Omental fat pad (tissue), 4 donors: ENCODE data around the gene PLK1. TPM values are rescaled to one million over a fixed set of nuclear protein-coding genes. Genes with fewer than 3 reads are reported as not detected.
"Not testable (repeated sequence)": the region's sequence is repeated elsewhere in the genome, so short reads cannot be mapped to it uniquely, and the experiment has no call there.

Experiments used
- ATAC-seq: fragments of 150-250 bp; one replicate; pipeline ENCODE4 v1.9.1; 2016; ENCODE audit warnings: mild to moderate bottlenecking, moderate library complexity; ENCODE audit not compliant: low FRiP score
- DNase-seq: peaks from one replicate; pipeline ENCODE4 v3.0.0-alpha.2; 2019; ENCODE audit warnings: low spot score
- total RNA-seq, 4 donors: library from RNA; depleted of rRNA; stranded (reverse); fragments of >200 nt; gene quantifications; one replicate each; pipeline ENCODE4 v1.1.0, GENCODE V29; 2016
- TF ChIP-seq, protein P1 (sequence below), 3 donors: fragments of 450-650 bp; IDR thresholded peaks; one replicate each; pipeline ENCODE4 v1.5.1; 2016 to 2017; ENCODE audit warnings: antibody characterized with exemption in 3 of 3, mild to moderate bottlenecking in 3 of 3, moderate library complexity in 2 of 3

PLK1 gene
- total RNA-seq, 4 donors from 2014 or later = 0.65 to 7.7 (median 1.4) TPM

DNA sequence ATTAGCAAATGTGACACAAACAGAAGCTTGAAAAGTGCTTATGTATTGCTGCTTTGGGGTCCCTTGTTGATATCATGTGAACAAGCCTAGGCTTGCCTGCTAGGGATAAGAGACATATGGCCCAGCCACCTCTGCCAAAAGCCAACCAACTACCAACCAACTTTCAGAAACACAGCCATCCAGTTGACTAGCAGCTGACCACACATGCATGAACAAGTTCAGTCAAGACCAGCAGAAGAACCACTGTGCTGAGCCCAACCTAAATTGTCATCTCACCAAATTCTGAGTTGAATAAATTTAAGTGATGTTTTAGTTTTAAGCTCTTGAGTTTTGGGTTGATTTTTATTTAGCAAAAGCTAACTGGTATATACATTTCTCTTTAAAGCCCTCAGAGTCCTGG lies 30.8 kb downstream of the PLK1 start:
- ATAC-seq (no peak), DNase-seq (no peak)
- TF ChIP-seq, protein P1, sequence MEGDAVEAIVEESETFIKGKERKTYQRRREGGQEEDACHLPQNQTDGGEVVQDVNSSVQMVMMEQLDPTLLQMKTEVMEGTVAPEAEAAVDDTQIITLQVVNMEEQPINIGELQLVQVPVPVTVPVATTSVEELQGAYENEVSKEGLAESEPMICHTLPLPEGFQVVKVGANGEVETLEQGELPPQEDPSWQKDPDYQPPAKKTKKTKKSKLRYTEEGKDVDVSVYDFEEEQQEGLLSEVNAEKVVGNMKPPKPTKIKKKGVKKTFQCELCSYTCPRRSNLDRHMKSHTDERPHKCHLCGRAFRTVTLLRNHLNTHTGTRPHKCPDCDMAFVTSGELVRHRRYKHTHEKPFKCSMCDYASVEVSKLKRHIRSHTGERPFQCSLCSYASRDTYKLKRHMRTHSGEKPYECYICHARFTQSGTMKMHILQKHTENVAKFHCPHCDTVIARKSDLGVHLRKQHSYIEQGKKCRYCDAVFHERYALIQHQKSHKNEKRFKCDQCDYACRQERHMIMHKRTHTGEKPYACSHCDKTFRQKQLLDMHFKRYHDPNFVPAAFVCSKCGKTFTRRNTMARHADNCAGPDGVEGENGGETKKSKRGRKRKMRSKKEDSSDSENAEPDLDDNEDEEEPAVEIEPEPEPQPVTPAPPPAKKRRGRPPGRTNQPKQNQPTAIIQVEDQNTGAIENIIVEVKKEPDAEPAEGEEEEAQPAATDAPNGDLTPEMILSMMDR (IDR thresholded peaks at IDR 0.05) = no peak

DNA sequence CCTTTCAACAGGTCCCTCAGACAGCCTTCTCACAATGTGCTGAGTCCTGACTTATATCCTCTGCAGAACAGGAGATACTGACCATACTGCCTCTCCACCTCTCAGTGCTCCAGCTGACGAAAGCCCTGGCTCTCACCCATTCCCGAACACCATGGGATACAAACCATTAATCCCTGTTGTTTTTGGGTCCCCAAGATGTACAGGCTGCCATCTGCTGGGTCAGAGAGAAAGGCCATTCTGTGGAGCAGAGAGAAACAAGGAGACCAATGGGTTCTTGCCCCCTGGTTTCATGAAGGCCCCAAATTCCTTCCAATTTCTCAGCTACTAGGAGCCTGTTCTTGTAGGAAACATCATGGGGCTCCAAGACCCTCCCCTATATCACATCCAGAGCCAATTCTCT lies 31.3 kb downstream of the PLK1 start:
- TF ChIP-seq, protein P1 (IDR thresholded peaks at IDR 0.05) = no peak
- ATAC-seq (no peak), DNase-seq (no peak)

DNA sequence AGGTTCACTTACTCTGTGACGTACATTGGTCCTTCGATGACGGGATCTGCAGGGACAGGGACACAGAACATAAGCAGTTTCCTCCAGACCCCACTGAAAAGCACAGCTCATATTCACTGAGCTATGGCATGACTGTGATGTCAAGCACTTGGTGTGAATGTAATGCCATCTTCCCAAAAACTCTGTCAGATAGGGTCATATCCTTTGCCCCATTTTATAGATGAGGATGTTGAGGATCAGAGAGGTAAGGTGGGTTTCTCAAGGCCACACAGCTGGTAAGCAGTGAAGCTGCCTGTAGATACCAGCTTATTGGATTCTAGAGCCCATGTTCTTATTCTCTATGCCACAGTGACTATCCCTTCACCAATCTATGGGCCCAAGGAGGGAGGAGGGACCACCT lies 31.8 kb downstream of the PLK1 start:
- DNase-seq (no peak), ATAC-seq (no peak)
- TF ChIP-seq, protein P1 (IDR thresholded peaks at IDR 0.05) = no peak

DNA sequence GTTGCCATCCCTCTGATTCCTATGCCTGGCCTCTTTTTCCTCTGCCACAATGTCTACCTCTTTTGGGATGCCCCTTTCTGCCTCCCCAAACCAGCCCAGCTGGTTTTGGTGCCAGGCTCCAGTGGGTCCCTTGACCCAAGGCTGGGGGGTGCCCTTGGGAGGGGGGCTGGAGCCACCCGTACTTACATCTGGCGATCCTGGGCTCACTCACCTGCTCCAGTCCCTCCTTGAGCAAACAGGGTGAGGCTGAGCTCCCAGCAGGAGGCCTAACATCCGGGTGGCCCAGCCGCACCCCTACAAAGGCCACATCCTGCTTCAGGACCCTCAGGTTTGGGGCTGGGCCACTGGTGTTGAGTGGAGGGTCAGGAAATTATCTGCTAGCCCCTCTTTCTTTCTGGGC lies 33.1 kb downstream of the PLK1 start:
- ATAC-seq (no peak), DNase-seq (no peak)
- TF ChIP-seq, protein P1 (IDR thresholded peaks at IDR 0.05) = no peak

DNA sequence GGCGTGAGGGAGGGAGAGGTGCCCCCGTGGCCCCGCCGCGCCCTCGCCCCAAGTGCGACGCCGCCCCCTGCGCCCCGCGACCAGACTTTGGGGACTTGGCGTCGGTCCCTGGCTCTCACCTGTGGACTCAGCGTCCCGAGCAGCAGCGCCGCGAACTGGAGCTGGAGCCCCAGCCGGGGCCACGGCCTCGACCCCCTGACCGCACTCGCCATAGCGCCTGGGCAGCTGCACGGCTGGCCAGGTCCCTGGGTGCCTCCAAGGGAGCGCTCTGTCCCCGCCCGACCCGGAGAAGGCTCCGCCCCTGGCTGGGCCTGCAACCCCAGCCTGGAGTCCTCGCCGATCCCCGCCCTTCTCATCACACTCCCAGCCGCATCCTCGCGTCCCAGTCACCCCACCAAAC lies 34.3 kb downstream of the PLK1 start, which contains the start of gene ERN2:
Gene ERN2 (minus strand): TSS at position 247 of the 400 bp plus-strand sequence. CDS start 35 bp downstream, at position 212.
- TF ChIP-seq, protein P1 (IDR thresholded peaks at IDR 0.05) = no peak
- ATAC-seq = no peak
- no peak for DNase-seq

DNA sequence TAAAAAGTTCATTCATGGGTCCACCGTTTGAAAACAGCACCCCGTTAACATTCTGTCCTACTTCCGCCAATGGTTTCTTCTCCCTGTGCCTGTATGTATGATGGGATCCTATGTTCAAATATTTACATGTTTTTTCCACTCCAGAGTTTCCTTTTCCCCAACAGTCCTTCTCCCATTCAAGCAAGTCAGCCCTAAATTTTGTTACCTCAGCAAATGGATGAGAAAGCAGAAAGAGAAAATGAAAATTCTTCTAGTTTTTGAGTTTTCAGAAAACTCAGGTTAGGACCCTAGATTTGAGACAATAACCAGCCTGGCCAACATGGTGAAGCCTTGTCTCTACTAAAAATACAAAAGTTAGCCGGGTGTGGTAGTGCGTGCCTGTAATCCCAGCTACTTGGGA lies 37.8 kb downstream of the PLK1 start:
- TF ChIP-seq, protein P1 (IDR thresholded peaks at IDR 0.05) = no peak
- DNase-seq = no peak
- ATAC-seq = no peak

DNA sequence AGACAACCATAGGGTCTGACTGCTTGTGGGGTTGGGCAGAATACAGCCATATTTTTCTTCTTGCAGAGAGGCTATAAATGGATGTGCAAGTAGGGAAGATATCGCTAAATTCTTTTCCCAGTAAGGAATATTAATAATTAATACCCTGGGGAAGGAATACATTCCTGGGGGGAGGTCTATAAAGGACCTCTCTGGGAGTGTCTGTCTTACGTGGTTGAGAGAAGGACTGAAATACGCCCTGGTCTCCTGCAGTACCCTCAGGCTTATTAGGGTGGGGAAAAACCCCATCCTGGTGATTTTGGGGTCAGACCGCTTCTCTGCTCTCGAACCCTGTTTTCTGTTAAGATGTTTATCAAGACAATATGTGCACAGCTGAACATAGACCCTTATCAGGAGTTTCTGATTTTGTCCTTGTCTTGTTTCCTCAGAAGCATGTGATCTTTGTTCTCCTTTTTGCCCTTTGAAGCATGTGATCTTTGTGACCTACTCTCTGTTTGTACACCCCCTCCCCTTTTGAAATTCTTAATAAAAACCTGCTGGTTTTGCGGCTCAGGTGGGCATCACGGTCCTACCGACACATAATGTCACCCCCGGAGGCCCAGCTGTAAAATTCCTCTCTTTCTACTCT lies 44.0 kb downstream of the PLK1 start:
- not testable (repeated sequence) for ATAC-seq, DNase-seq
